Measurements from ENCODE around the gene SHTN1.

The SHTN1 gene

DNA sequence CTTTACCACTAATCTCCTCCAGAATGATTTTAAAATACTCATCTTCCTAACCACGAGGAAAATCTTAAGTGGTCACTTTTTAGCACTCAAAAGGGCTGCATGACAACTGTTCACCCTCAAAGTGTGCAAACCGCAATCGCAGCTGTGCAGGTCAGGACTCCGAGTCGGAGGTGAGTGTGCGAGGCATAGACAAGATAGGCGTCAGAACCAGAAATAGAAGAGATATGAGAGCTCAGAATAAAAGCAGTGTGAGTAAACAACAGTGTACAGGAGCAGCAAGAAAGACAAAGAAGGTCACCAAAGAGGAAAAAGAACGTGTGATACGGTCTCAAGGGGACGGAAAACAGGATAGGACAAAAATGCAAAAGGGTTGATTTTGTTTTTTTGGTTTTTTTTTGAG, 173.2 kb downstream of the SHTN1 start:
- DNase-seq, result no peak
